NCI-H2081 (cell line): Measurements from ENCODE around the gene IL1RN.

Experiments used
- DNase-seq, 2 experiments: peaks; one replicate each; lab custom pipeline; 2025; lab: John Stamatoyannopoulos, UW

Gene IL1RN

DNA sequence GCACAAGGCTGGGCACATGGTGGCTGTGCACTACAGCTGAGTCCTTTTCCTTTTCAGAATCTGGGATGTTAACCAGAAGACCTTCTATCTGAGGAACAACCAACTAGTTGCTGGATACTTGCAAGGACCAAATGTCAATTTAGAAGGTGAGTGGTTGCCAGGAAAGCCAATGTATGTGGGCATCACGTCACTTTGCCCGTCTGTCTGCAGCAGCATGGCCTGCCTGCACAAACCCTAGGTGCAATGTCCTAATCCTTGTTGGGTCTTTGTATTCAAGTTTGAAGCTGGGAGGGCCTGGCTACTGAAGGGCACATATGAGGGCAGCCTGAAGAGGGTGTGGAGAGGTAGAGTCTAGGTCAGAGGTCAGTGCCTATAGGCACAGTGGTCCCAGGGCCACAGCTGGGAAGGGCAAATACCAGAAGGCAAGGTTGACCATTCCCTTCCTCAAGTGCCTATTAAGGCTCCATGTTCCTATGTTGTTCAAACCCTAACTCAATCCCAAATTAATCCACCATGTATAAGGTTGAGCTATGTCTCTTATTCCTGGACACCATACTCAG lies 2.2 kb downstream of the IL1RN start:
- DNase-seq = no peak

DNA sequence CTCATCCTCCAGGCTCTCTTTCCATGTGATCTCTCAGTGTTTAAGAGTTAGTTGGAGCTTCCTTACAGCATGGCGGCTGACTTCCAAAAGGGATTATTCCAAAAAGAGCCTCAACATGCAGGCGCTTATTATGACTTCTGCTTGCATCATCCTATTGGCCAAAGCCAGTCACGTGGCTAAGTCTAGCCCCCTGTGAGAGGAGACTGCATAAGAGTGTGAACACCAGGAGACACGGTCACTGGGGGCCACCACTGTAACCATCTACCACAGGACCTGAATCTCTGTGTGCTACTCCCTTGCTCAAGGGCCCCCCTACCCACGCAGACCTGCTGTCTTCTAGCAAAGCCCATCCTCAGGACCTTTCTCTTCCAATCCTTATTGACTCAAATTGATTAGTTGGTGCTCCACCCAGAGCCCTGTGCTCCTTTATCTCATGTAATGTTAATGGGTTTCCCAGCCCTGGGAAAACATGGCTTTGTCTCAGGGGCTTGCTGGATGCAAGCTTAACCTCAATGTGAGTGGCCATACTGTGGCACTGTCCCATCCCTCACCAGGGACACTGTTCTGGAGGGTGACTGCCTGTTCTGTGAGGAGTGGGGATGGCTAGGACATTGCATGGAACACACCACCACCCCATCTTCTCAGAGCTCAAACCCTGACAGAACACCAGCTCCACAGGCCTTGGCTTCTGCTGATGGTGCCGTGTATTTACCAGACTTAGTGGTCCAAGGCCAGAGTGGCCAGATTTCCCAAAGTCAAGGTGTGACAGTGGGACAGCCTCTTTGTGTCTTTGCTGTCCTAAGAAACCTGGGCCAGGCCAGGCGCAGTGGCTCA lies 4.2 kb downstream of the IL1RN start:
- no peak for DNase-seq

GRCh38 chr2:113132414-113133021 lies 5.1 kb downstream of the IL1RN start:
- no peak for DNase-seq

GRCh38 chr2:113133704-113134598 lies 6.6 kb downstream of the IL1RN start:
- DNase-seq = no peak

DNA sequence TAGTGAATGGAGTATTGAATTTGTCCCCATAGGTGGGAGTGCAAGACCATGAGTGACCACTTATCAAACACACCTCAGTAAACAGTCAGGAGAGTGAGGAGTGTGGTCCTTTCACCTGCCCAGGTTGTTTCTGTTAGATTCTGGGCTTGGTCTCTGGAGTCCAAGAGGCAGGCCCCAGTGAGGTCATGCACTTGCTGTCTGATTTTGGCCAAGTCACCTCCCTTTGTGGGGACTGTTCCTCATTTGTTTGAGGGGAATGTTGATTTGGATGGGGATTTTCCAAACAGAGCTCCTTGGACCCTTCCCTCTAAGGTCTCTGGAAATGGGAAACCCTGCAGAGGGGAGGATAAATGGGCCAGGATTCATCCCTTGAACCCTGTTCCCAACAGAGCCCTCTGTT lies 7.3 kb downstream of the IL1RN start:
- no peak for DNase-seq

DNA sequence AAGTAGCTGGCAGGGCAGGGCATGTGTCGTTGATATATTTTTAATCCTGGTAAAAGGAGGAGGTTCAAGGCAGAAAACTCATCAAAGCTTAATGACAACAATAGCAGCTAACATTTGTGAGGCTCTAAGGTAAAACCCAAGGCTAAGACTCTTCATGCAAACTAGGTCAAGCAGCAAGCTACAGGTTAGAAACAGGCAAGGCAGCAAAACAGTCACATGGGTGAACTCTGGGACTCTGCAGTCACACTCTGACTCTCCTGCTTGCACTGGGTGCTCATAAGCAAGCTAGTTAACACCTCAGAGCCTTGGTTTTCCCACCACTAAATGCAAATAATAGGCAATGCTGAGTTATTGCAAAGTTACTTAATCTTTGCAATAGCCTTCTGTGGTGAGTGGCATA lies 7.9 kb downstream of the IL1RN start:
- no peak for DNase-seq

GRCh38 chr2:113136828-113137775 lies 9.7 kb downstream of the IL1RN start:
- peak; percentile 12 to 43 for DNase-seq

DNA sequence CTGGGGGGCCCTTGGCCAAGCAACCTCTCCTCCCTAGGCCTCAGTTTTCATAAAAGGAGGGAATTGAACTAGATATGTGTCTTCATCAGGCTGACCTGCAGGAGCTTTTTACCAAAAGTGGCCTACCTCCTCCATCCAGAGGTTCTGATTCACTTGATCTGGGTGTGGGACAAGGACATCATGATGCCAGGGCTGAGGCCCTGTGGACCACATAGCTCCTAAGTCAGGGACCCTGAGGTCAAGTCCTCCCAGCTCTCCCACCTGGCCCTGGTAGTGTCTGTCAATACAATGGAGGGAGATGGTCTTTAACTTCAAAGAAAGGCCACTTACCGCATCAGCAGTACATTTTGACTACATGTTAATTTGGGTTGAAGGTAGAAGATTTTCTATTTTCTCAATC lies 10.4 kb downstream of the IL1RN start:
- DNase-seq = no peak

- peak; percentile 75 to 81 for DNase-seq
Observed at GRCh38 chr2:113138428-113139322, 11.3 kb downstream of the IL1RN start.

GRCh38 chr2:113141451-113141850 lies 14.1 kb downstream of the IL1RN start:
- DNase-seq = peak in 1 of 2 experiments; percentile 9

GRCh38 chr2:113142290-113142689 lies 14.9 kb downstream of the IL1RN start:
- no peak for DNase-seq

- DNase-seq = no peak
Observed at GRCh38 chr2:113144259-113144658, 16.9 kb downstream of the IL1RN start.

GRCh38 chr2:113148606-113149552 lies 21.5 kb downstream of the IL1RN start:
- DNase-seq = no peak

- DNase-seq = no peak
Observed at GRCh38 chr2:113149553-113150257, 22.3 kb downstream of the IL1RN start.

GRCh38 chr2:113150258-113150601 lies 22.8 kb downstream of the IL1RN start:
- DNase-seq = no peak

GRCh38 chr2:113155331-113155730 lies 27.9 kb downstream of the IL1RN start:
- DNase-seq = no peak

- DNase-seq = peak; percentile 17 to 67
Observed at GRCh38 chr2:113156278-113157117, 29.1 kb downstream of the IL1RN start.
